ENCODE results near the gene HS2ST1. TPM values are rescaled to one million over a fixed set of nuclear protein-coding genes. Genes with fewer than 3 reads are reported as not detected.
"Not testable (repeated sequence)": the region's sequence is repeated elsewhere in the genome, so short reads cannot be mapped to it uniquely, and the experiment has no call there.

The HS2ST1 gene
- total RNA-seq, 3 donors from 2014 or later: 17.7 to 18.0 (median 17.8) TPM

GRCh38 chr1:87007323-87007722, 92.9 kb downstream of the HS2ST1 start:
- Histone ChIP-seq H3K27ac (no peak overlapping the region), H3K27me3 (no peaks in the 10 kb centered on the region), H3K9me3 (no peaks in the 10 kb centered on the region), H3K4me3 (no peak overlapping the region), H3K36me3 (no peaks in the 10 kb centered on the region), H3K4me1 (no peaks in the 10 kb centered on the region)
- intact Hi-C loops (cut with DNase I; ENCODE audit: low total_unique reads): no loop called here
- TF ChIP-seq POLR2AphosphoS5 (IDR thresholded peaks at IDR 0.05) (no peak), POLR2A (IDR thresholded peaks at IDR 0.05) (no peak)
- TF ChIP-seq, protein P1, sequence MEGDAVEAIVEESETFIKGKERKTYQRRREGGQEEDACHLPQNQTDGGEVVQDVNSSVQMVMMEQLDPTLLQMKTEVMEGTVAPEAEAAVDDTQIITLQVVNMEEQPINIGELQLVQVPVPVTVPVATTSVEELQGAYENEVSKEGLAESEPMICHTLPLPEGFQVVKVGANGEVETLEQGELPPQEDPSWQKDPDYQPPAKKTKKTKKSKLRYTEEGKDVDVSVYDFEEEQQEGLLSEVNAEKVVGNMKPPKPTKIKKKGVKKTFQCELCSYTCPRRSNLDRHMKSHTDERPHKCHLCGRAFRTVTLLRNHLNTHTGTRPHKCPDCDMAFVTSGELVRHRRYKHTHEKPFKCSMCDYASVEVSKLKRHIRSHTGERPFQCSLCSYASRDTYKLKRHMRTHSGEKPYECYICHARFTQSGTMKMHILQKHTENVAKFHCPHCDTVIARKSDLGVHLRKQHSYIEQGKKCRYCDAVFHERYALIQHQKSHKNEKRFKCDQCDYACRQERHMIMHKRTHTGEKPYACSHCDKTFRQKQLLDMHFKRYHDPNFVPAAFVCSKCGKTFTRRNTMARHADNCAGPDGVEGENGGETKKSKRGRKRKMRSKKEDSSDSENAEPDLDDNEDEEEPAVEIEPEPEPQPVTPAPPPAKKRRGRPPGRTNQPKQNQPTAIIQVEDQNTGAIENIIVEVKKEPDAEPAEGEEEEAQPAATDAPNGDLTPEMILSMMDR (IDR thresholded peaks at IDR 0.05): no peak
- DNase-seq (ENCODE audit: low spot score in 2 of 2): no peak

GRCh38 chr1:87013385-87013784, 99.0 kb downstream of the HS2ST1 start:
- H3K36me3 ChIP-seq; H3K4me3 ChIP-seq; H3K4me1 ChIP-seq; intact Hi-C loops (cut with DNase I; ENCODE audit: low total_unique reads); H3K27me3 ChIP-seq; DNase-seq (ENCODE audit: low spot score in 2 of 2); H3K27ac ChIP-seq: not testable (repeated sequence)
- peaks cover 9 to 10% of the 10 kb centered on the region in 2 donors for H3K9me3 ChIP-seq

DNA sequence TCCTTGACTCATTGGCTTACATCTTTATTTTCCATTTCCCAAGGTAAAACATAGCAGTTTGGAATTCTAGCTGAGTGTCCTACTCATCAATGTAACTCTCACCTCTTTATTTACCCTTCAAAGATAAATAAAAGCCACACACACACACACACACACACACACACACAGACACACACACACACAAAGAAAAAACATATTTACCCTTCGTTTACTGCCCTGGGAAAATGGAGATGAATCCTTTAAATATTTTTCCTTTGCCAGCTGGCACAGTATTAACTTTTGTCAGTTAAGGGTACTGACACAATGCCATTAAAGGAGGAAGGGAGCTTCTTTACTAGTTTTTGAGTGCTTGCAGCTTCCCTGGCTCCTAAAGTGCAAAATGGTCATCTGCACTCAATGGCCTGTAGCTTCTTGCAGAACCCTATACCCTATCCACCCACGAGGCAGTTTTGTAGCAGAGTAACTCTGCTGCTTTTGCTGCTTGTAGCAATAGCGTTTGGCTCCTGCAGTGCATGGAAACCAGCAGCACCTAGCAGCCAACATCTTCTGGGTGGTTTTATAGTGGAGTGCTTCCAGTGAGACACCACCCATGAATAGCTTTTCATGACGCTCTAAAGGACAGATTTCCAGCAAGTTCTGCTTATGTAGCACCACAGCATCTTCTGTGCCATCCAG, 103.7 kb downstream of the HS2ST1 start:
- Histone ChIP-seq H3K27ac (no peak overlapping the region), H3K9me3 (peaks cover 3 to 4% of the 10 kb centered on the region in 2 donors), H3K36me3 (no peaks in the 10 kb centered on the region), H3K4me1 (no peaks in the 10 kb centered on the region), H3K27me3 (no peaks in the 10 kb centered on the region), H3K4me3 (no peak overlapping the region)
- no peak for DNase-seq (ENCODE audit: low spot score in 2 of 2)
- intact Hi-C loops (cut with DNase I; ENCODE audit: low total_unique reads): no loop called here
- no peak for TF ChIP-seq POLR2A (IDR thresholded peaks at IDR 0.05)
- TF ChIP-seq, protein P1 (IDR thresholded peaks at IDR 0.05): no peak
- TF ChIP-seq POLR2AphosphoS5 (IDR thresholded peaks at IDR 0.05): no peak

- no peaks in the 10 kb centered on the region for H3K9me3 ChIP-seq
- no peaks in the 10 kb centered on the region for H3K36me3 ChIP-seq
- H3K27me3 ChIP-seq: no peaks in the 10 kb centered on the region
- no peaks in the 10 kb centered on the region for H3K4me1 ChIP-seq
- H3K27ac ChIP-seq: no peak overlapping the region
- TF ChIP-seq, protein P1 (IDR thresholded peaks at IDR 0.05): no peak
- TF ChIP-seq POLR2AphosphoS5 (IDR thresholded peaks at IDR 0.05): no peak
- no peak for TF ChIP-seq POLR2A (IDR thresholded peaks at IDR 0.05)
- H3K4me3 ChIP-seq: no peak overlapping the region
- intact Hi-C loops (cut with DNase I; ENCODE audit: low total_unique reads): no loop called here
- no peak for DNase-seq (ENCODE audit: low spot score in 2 of 2)
Observed at GRCh38 chr1:87023326-87023725, 108.9 kb downstream of the HS2ST1 start.

- no peak for DNase-seq (ENCODE audit: low spot score in 2 of 2)
- no peak overlapping the region for H3K27ac ChIP-seq
- H3K9me3 ChIP-seq: no peaks in the 10 kb centered on the region
- no peaks in the 10 kb centered on the region for H3K27me3 ChIP-seq
- intact Hi-C loops (cut with DNase I; ENCODE audit: low total_unique reads): no loop called here
- H3K36me3 ChIP-seq: no peaks in the 10 kb centered on the region
- no peaks in the 10 kb centered on the region for H3K4me1 ChIP-seq
- no peak overlapping the region for H3K4me3 ChIP-seq
- TF ChIP-seq, protein P1 (IDR thresholded peaks at IDR 0.05): no peak
- TF ChIP-seq POLR2AphosphoS5 (IDR thresholded peaks at IDR 0.05): no peak
- TF ChIP-seq POLR2A (IDR thresholded peaks at IDR 0.05): no peak
Observed at GRCh38 chr1:87024936-87025540, 110.6 kb downstream of the HS2ST1 start.

- intact Hi-C loops (cut with DNase I; ENCODE audit: low total_unique reads); H3K27me3 ChIP-seq: not testable (repeated sequence)
Observed at GRCh38 chr1:87027561-87027960, 113.1 kb downstream of the HS2ST1 start.

More at GRCh38 chr1:87027561-87027960, 113.1 kb downstream of the HS2ST1 start:
- H3K4me3 ChIP-seq; DNase-seq (ENCODE audit: low spot score in 2 of 2); H3K27ac ChIP-seq; H3K36me3 ChIP-seq; H3K4me1 ChIP-seq; H3K9me3 ChIP-seq: not testable (repeated sequence)

Measured in breast epithelium (tissue), 4 donors.